Bronchial epithelial cell (primary cell): ENCODE results near the gene SAYSD1. TPM values are rescaled to one million over a fixed set of nuclear protein-coding genes. Genes with fewer than 3 reads are reported as not detected.

Experiments used
- DNase-seq: peaks from one replicate; pipeline ENCODE4 v3.0.0-alpha.2; 2010; ENCODE audit warnings: low read depth
- FAIRE-seq: peaks from 2 replicates; lab custom pipeline; 2011; peaks lifted over from hg19 to GRCh38; lab: Jason Lieb, UNC
- H3K27me3 ChIP-seq: 2 replicates; pipeline ENCODE4 v1.5.1; 2011; ENCODE audit warnings: low read length; ENCODE audit not compliant: control insufficient read depth, insufficient read depth
- H3K36me3 ChIP-seq: 2 replicates; pipeline ENCODE4 v1.5.1; 2011; ENCODE audit warnings: low read length; ENCODE audit not compliant: control insufficient read depth, insufficient read depth
- H3K4me3 ChIP-seq: 2 replicates; pipeline ENCODE4 v1.5.1; 2011; ENCODE audit warnings: mild to moderate bottlenecking, low read depth, low read length, control low read depth
- CTCF ChIP-seq: IDR thresholded peaks from 2 replicates; pipeline ENCODE4 v1.5.1; 2011; ENCODE audit warnings: mild to moderate bottlenecking, moderate library complexity, low read length, control low read depth, inconsistent platforms; ENCODE audit not compliant: insufficient read depth, severe bottlenecking
- total RNA-seq: library from RNA; depleted of rRNA; stranded (reverse); fragments of >200 nt; gene quantifications from 2 replicates; pipeline ENCODE4 v1.2.1, GENCODE V29; 2014

SAYSD1 gene
- total RNA-seq, 1 donor from 2014 or later = 9.0 TPM

GRCh38 chr6:39087197-39087596, 27.8 kb downstream of the SAYSD1 start:
- no peak for TF ChIP-seq CTCF
- no peaks in the 10 kb centered on the region for H3K36me3 ChIP-seq
- FAIRE-seq (no peak), DNase-seq (no peak)
- H3K4me3 ChIP-seq = no peak overlapping the region
- no peaks in the 10 kb centered on the region for H3K27me3 ChIP-seq

GRCh38 chr6:39086711-39087110, 28.3 kb downstream of the SAYSD1 start:
- DNase-seq (no peak), FAIRE-seq (no peak)
- H3K36me3 ChIP-seq = no peaks in the 10 kb centered on the region
- no peak for TF ChIP-seq CTCF
- H3K27me3 ChIP-seq = no peaks in the 10 kb centered on the region
- H3K4me3 ChIP-seq = no peak overlapping the region

GRCh38 chr6:39086294-39086693, 28.7 kb downstream of the SAYSD1 start:
- no peak for TF ChIP-seq CTCF
- FAIRE-seq = no peak
- no peak for DNase-seq
- Histone ChIP-seq H3K27me3 (no peaks in the 10 kb centered on the region), H3K36me3 (no peaks in the 10 kb centered on the region), H3K4me3 (no peak overlapping the region)

- DNase-seq = no peak
- Histone ChIP-seq H3K36me3 (no peaks in the 10 kb centered on the region), H3K4me3 (no peak overlapping the region), H3K27me3 (no peaks in the 10 kb centered on the region)
- no peak for FAIRE-seq
- no peak for TF ChIP-seq CTCF
Measured at GRCh38 chr6:39085129-39085797, 29.7 kb downstream of the SAYSD1 start.

- no peak overlapping the region for H3K4me3 ChIP-seq
- TF ChIP-seq CTCF = no peak
- H3K36me3 ChIP-seq = no peaks in the 10 kb centered on the region
- H3K27me3 ChIP-seq = no peaks in the 10 kb centered on the region
- DNase-seq (no peak), FAIRE-seq (no peak)
Measured at GRCh38 chr6:39084506-39084905, 30.5 kb downstream of the SAYSD1 start.

- Histone ChIP-seq H3K27me3 (no peaks in the 10 kb centered on the region), H3K36me3 (no peaks in the 10 kb centered on the region), H3K4me3 (no peak overlapping the region)
- no peak for DNase-seq
- no peak for FAIRE-seq
- no peak for TF ChIP-seq CTCF
Measured at GRCh38 chr6:39083231-39083634, 31.8 kb downstream of the SAYSD1 start.
